Measurements from ENCODE around the gene VIPR2.
"Not testable (repeated sequence)": the region's sequence is repeated elsewhere in the genome, so short reads cannot be mapped to it uniquely, and the experiment has no call there.

Gene VIPR2

GRCh38 chr7:159101661-159102091, 43.0 kb downstream of the VIPR2 start:
- not testable (repeated sequence) for DNase-seq

DNA sequence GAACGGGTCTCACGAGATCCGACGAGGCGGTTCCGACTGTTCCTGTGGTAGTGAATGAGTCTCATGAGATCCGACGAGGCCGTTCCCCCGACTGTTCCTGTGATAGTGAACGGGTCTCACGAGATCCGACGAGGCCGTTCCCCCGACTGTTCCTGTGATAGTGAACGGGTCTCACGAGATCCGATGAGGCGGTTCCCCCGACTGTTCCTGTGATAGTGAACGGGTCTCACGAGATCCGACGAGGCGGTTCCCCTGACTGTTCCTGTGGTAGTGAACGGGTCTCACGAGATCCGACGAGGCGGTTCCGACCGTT, 43.6 kb downstream of the VIPR2 start:
- not testable (repeated sequence) for DNase-seq

DNA sequence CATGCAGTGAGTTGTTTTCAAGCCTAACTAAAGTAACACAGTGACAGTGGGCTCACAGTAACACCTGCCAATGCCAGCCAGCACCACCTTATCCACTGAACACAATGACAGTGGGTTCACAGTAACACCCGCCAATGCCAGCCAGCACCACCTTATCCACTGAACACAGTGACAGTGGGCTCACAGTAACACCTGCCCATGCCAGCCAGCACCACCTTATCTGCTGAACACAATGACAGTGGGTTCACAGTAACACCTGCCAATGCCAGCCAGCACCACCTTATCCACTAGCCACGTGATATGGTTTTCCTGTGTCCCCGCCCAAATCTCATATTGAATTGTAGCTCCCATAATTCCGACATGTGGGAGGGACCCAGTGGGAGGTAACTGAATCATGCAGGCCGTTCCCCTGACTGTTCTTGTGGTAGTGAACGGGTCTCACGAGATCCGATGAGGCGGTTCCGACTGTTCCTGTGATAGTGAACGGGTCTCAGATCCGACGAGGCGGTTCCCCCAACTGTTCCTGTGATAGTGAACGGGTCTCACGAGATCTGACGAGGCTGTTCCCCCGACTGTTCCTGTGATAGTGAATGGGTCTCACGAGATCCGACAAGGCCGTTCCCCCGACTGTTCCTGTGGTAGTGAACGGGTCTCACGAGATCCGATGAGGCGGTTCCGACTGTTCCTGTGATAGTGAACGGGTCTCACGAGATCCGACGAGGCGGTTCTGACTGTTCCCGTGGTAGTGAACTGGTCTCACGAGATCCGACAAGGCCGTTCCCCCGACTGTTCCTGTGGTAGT, 44.2 kb downstream of the VIPR2 start:
- DNase-seq, result not testable (repeated sequence)

- DNase-seq, result no peak
These were observed 44.9 kb downstream of the VIPR2 start for GRCh38 chr7:159099711-159100231.

GRCh38 chr7:159098811-159099655, 45.6 kb downstream of the VIPR2 start:
- no peak for DNase-seq

DNA sequence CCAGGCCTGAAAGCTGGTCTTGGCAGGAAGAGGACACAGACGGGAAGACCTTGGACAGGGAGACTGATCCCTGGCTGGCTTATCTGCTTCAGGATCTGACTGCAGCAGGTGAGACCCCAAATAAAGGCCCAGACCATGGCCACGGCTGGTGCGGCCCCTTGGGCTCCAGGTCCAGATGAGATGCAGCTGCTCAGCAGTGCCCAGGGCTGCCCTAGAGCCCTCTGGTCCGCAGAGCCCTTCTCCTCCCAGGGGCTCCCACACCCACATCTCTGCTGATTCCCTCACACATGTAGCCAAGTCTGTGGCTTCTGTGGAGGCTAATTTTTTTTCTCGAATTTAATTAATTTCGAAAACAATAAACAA, 46.3 kb downstream of the VIPR2 start:
- DNase-seq, result no peak

DNA sequence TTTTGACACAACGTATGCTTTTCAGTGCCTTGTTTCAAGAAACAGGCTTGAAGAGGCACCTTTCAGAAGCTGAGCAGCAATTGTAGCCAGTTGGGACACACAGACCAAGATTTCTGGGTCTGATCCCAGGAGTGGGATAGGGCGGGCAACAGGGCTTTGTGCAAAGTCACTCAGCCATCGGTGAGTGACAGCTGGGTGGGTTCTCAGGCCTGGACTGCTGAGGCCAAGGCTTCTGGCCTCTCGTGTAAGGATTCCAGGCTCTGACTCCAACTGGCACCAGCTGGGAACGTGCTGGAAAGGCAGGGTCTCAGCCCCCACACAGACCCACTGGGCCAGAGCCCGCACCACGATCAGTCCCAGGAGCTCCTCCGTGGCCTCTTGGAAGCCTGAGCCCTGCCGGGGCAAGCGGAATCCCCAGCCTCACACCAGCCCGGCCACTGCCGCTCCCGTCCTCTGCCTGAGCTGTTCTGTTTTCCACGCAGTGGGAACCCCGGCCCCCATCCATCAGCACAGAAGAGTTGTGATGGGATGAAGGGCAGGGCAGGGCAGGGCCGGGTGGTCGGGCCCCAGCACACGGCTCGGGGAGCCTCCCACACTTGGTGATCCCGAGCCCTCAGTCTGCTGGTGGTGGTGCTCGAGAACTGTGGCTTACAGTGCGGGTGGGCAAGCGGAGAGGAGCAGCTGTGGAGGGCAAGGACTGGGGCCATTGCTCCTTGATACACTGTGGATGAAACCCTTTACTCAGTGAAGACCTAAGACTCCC, 46.8 kb downstream of the VIPR2 start:
- DNase-seq, result no peak

- DNase-seq, result no peak
These were observed 47.7 kb downstream of the VIPR2 start for GRCh38 chr7:159096736-159097581.

- DNase-seq, result no peak
These were observed 48.7 kb downstream of the VIPR2 start for GRCh38 chr7:159095979-159096411.

DNA sequence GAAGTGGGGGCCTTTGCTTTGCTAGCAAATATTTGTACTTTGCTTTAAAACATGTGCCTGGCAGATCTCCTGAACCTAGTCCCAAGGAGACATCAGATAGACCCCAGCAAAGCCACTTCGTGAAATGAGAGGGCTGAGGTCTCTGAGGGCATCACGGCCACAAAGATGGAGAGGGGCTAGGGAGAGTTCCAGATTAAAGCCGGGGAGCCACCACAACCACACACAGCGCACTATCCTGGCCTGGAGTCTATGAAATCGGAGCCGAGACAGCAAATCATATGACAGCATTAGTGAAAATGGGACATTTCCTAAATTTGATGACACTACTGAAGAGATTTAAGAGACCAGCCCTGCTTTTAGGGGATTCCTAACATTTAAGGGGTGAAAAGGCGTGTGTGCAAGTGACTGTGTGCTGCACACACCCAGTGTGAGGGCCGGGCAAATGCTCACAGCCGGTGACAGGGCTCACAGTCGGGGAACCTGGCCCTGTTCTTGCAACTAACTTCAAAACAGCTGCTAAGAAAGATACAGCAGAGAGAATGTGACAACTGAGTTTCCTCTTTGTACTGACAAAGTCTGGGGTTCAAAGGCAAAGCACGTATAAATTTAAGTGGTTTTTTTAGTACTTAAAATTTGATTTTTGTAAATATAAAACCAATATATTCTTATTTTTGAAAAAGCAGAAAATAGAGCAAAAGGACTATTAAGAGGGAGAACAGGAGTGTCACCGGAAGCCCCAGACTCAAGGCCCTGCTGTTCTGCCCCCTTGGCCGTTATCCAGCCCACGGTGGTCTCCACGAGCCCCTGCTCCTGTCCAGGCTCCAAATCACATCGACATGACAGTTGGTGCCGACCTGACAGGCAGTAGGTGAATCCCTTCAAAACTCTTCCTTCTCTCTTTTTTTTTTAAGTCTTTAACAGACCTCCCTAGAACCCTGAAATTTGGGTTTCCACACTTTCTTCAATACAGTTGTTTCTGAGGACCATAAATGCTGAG, 49.5 kb downstream of the VIPR2 start:
- DNase-seq, result no peak

GRCh38 chr7:159094023-159094740, 50.5 kb downstream of the VIPR2 start:
- no peak for DNase-seq

DNA sequence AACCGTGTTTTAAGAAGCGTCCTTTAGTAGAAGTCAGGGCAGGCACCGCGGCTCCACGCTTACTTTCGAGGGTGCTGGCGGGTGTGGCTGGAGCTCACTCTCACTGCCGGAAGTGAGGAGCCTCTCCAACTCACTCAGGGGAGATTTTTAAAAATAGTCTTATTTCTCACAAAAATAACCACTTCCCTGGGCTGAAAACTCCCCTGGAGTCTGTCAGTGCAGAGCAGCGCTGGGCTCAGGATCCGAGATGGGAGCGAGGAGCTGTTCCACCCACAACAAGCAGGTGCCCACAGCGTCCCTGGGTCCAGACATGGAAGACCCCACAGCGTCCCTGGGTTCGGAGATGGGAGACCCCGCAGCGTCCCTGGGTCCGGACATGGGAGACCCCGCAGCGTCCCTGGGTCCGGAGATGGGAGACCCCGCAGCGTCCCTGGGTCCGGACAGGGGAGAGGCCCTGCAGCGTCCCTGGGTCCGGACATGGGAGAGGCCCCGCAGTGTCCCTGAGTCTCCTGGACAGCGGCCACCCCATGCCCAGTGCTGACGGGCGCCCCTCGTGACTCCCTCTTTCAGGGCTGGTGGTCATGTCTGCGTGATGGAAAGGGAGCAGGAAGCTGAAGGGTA, 51.2 kb downstream of the VIPR2 start:
- DNase-seq, result no peak

DNA sequence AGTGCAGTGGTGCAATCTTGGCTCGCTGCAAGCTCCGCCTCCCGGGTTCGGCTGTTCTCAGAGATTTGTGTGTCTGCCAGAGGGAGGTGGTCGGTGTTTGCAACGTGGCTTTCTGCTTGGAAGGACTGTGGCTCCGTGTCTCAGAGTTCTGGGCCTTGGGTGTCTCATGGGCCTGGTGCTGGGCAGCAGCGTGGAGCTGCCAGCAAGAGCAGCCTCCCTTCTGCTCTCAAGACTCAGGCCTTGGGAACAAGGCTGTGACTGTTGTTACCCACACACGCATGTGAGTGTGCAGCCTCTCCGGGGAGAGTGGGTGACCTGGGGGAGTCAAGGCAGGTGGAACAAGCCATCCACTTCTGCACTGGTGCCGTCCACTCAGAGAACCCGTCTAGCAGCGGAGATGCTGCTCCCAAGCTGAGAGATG, 52.0 kb downstream of the VIPR2 start:
- no peak for DNase-seq

DNA sequence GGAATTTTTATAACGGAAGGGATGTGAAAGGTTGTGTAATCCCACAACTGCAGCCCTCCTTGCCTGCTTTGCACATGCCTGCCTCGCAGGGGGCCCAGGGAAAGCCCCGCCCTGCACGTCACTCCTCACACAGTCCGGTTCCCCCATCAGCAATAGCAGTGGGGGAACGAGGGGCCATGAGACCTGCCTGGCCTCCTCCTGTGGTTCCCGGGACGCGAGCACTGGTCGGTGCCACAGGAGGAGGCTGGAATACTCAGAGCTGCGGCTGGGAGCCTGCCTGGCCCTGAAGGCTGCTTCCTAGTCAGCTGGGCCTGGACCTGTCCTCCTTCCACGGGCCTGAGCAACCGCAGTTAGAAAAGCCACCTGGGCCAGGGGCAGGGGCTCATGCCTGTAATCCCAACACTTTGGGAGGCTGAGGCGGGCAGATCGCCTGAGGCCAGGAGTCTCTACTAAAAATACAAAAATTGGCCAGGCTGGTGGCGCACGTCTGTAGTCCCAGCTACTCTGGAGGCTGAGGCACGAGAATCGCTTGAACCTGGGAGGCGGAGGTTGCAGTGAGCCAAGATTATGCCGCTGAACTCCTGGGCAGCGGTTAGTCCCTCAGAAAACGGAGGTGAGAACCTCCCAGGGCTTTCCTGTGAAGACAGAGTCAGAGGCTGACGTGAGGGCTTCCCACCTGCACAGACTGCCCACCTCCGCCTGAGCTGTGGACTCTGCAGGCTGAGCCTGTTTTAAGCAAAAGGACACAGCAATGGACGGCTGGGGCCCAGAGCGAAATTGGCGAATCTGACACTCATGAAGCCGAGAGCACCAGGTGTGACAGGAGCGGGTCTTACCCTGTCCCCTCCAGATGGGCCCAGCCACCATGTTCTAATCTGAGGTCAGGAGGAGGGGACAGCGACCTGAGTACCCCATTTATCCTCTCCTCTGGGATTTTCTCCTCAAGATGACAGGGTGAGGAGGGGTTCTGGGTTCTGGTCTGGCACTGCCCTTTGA, 52.9 kb downstream of the VIPR2 start:
- no peak for DNase-seq

GRCh38 chr7:159091041-159091440, 53.6 kb downstream of the VIPR2 start:
- no peak for DNase-seq

GRCh38 chr7:159088016-159088865, 56.4 kb downstream of the VIPR2 start:
- no peak for DNase-seq

DNA sequence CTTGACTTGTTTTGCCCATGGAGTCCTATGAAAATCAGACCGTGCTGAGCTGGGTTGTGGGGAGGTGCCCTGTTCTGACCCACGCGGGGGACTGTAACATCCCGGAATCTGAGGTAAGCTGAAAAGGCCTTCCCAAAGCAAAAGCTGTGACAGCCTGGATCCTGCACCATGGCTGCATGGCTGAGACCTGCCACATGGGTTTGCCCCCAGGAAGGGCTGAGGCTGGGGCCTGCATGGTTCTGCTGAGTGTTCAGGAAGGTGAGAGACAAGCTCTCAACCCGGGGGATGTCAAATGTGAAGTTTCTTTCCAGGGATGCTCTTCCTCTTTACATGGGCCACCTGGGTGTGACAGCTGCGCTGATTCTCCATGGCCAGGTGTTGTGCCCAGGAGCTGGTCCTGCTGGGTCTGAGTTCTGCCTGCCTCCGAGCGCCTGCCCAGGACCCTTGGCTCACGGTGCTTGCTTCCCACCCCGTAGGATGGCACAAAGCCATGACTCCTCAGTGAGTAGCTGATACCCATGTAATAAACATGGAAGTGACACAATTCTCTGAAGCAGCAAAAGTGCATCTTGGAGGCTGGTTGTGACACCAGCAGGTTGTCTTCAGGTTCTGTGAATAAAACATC, 58.3 kb downstream of the VIPR2 start:
- DNase-seq, result no peak
